GM12873 (cell line): Measurements from ENCODE around the gene TBC1D14.

ENCODE experiments used
- TF ChIP-seq, protein P1 (sequence below): IDR thresholded peaks from 2 replicates; pipeline ENCODE4 v1.5.1; 2012; ENCODE audit warnings: low read depth, mild to moderate bottlenecking, moderate library complexity, low read length, control low read depth; ENCODE audit not compliant: insufficient read depth; ENCODE audit errors: missing control alignments

Gene TBC1D14

DNA sequence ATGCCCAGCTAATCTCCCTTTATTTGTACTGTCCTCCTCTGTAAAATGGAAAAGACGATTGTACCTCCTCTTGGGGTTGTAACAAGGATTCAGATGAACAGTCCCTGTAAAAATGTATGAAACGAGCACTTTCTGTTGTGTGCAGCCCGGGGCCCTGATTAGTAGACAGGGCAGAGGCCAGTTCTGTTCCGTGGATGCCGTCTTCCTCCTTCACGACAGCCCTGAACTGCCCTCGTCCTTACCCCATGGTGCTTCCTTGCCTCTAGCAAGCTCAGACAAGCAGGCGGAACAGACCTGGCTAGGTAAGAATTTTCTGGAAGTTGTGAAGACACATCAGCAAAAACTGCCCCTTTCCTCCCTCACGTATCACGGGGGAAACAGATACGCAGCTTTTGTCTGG lies 111.2 kb downstream of the TBC1D14 start:
- TF ChIP-seq, protein P1, sequence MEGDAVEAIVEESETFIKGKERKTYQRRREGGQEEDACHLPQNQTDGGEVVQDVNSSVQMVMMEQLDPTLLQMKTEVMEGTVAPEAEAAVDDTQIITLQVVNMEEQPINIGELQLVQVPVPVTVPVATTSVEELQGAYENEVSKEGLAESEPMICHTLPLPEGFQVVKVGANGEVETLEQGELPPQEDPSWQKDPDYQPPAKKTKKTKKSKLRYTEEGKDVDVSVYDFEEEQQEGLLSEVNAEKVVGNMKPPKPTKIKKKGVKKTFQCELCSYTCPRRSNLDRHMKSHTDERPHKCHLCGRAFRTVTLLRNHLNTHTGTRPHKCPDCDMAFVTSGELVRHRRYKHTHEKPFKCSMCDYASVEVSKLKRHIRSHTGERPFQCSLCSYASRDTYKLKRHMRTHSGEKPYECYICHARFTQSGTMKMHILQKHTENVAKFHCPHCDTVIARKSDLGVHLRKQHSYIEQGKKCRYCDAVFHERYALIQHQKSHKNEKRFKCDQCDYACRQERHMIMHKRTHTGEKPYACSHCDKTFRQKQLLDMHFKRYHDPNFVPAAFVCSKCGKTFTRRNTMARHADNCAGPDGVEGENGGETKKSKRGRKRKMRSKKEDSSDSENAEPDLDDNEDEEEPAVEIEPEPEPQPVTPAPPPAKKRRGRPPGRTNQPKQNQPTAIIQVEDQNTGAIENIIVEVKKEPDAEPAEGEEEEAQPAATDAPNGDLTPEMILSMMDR, result no peak

DNA sequence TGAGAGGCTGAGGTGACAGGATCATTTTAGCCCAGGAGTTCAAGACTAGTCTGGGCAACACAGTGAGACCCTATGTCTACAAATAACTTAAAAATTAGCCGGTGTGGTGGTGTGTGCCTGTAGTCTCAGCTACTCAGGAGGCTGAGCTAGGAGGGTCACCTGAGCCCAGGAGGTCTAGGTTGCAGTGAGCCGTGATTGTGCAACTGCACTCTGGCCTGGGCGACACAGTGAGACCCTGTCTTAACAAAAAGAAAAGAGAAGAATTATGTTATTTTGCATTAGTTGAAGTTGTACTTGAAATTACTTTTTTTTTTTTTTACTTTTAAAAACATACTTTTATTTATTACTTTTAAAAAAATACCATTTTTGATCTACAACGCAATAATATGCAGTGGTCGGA lies 111.7 kb downstream of the TBC1D14 start:
- TF ChIP-seq, protein P1, result no peak

DNA sequence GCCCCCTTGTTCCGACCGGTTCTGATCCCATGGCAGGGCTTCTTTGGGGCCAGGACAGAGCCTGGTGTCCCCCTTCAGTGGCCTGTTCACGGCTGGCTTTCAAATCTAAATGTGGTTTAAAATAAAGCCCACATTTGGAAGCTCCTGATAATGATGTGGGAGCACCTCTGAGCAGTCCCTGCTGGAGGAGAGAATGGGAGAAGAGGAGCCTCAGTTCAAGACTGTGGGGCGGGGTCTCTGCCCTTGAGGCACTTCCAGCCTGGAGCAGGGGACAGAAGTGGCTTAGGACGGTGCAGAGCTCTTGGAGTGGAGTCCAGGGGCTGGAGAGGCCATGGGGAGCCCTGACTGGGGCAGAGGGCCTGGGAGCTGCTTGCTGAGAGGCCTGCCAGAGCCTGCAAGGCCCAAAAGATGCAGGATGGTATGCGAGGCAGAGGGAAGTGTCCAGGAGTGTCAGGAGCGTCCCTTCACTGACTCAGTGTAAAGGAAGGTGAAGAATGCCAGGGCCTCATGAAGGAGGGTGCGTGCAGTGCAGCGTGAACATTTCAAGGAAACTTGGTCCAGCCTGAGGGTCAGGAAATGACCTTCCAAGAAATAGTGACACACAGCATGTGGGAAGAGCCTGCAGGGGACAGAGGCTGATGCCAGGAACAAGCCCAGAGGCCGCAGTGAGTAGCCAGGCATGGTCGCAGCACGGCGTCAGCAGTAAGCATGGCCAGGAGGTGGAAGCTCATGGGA lies 112.5 kb downstream of the TBC1D14 start:
- TF ChIP-seq, protein P1, result no peak

DNA sequence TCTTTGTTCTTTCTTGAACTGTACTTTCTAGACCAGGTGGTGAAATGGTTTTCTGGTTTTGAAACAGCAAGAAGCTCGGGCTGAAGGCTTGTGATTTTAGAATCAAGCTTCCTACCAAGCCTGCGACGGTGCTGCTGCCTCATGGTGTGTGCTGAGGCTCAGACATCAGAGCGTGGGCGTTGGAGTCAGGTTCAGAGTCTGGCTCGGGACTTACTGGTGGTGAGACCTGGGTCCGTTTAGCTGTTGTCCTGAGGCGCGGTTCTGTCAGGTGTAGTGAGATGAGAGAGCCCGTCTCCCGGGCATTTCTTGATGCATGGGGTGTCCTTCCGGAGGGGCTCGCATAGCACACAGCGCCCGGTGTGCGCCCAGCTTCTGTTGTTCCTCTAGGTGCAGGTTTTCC lies 113.9 kb downstream of the TBC1D14 start:
- TF ChIP-seq, protein P1, result no peak

DNA sequence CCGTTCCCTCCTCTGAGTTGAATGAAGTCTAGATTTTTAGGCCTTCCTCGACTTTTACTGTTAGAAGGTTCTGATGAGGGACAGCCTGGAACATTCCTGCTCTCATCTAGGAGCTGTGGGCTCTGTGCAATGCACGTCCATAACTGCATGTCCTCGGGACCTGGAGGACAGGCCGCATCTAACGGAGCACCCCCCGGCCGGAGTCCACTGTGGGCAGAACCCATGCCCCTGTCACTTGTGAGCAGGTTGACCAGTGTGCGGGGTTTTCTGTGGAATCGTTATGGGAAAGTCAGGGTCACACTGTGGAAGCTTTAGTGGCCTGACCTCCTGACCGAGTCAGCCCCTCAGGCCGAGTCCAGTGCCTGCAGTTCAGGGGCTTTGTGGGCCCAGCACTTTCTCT lies 114.3 kb downstream of the TBC1D14 start:
- TF ChIP-seq, protein P1, result no peak

DNA sequence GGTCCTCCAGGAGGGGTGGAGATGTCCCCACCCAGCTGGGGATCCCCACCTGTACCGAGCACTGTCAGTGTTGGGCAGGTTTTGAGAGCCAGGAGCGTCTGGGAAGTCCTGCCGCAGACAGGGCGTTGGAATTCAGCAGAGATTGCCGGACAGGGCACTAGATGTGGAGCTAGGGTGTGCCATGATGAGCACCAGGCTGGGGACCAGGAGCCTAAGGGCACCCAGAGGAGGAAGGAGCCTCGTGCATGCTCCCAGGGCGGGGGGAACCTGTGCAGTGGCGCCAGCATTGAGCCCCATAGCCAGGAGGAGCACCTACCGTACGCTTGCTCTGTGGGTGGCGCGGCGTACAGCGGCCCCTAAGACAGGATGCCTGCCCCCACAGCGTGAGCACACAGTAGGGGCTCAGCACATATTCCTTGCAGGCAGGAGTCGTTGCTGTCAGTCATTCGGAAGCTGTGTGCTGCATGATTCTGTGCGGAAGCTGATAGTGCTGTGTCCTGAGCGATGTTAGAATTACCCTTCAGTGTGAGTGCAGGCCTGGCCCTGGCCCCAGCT lies 114.8 kb downstream of the TBC1D14 start:
- TF ChIP-seq, protein P1, result no peak

DNA sequence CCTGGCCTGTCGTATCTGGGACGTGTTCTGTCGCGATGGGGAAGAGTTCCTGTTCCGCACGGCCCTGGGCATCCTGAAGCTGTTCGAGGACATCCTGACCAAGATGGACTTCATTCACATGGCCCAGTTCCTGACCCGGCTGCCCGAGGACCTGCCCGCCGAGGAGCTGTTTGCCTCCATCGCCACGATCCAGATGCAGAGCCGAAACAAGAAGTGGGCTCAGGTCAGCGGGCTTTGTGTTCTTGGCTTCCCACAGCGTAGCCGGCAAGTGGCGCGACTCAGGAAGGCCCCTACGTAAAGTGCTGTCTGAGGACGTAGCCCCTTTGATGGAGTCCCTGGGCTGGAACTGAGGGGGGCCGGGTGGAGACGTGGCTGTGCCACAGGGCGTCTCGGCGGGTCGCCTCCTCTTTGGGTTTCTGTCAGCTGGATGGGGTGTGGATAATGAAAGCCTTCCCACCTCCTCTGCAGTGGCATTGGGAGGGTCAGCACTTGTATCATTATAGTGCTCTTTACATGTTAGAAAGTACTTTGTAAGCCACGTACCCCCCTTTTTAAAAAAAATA lies 115.5 kb downstream of the TBC1D14 start:
- TF ChIP-seq, protein P1, result no peak
